K562 (cell line): ENCODE measurements around the gene POLR2H. TPM values are rescaled to one million over a fixed set of nuclear protein-coding genes. Genes with fewer than 3 reads are reported as not detected.

Experiments used
- ATAC-seq: fragments of 200-7000 bp; cut with Tn5 transposase; 3 replicates; pipeline ENCODE4 v1.9.1; 2020; ENCODE audit warnings: moderate library complexity
- BruUV-seq: library from RNA; stranded (reverse); fragments of 400-500 nt; replicated peaks from 2 replicates; lab custom pipeline; 2021; lab: Mats Ljungman, UMichigan
- CTCF ChIA-PET: fragments of 300-600 bp; formaldehyde crosslinking; extraction: SDS; loops from one replicate; lab custom pipeline; 2021; ENCODE audit warnings: low intra/inter-chr PET ratio; lab: Yijun Ruan, JAX
- POLR2A ChIA-PET: fragments of 300-600, 350-650 bp; sonication (Branson Sonifier 250); formaldehyde crosslinking; extraction: SDS; loops from one replicate; lab custom pipeline; 2021; ENCODE audit warnings: antibody characterized with exemption, inconsistent platforms; lab: Yijun Ruan, JAX
- DNase-seq, 4 experiments: peaks; one replicate each; pipeline versions ENCODE4 v3.0.0 to v3.0.0-alpha.2; 2011 to 2018; ENCODE audit warnings: low spot score in 3 of 4, mixed read lengths in 3 of 4; ENCODE audit errors: extremely low read depth in 1 of 4
- FAIRE-seq: peaks from 2 replicates; lab custom pipeline; 2011; peaks lifted over from hg19 to GRCh38; lab: Jason Lieb, UNC
- H2AFZ ChIP-seq: 2 replicates; pipeline ENCODE4 v1.6.0; 2011; ENCODE audit warnings: low read depth, low read length, control low read depth, inconsistent platforms
- H3K27ac ChIP-seq: fragments of 200-600 bp; 3 replicates; pipeline ENCODE4 v1.8.0; 2011; ENCODE audit warnings: low read depth, mild to moderate bottlenecking, control low read depth, inconsistent platforms, low read length, moderate library complexity, mixed read lengths; ENCODE audit errors: extremely low read depth
- H3K27me3 ChIP-seq, 2 experiments: fragments of 300-600 bp in 1 of 2; 2 replicates in 1 of 2; 3 replicates in 1 of 2; pipeline versions ENCODE4 v1.6.0 to v1.8.0; 2011; ENCODE audit warnings: inconsistent platforms in 2 of 2, low read length in 2 of 2, mild to moderate bottlenecking in 1 of 2, mixed read lengths in 1 of 2, moderate library complexity in 1 of 2; ENCODE audit not compliant: control insufficient read depth in 2 of 2, insufficient read depth in 2 of 2
- H3K36me3 ChIP-seq: fragments of 300-600 bp; 3 replicates; pipeline ENCODE4 v1.8.0; 2011; ENCODE audit warnings: mild to moderate bottlenecking, low read length, inconsistent platforms; ENCODE audit not compliant: control insufficient read depth, insufficient read depth
- H3K4me1 ChIP-seq, 2 experiments: fragments of 200-600 bp in 1 of 2; replicated peaks in 1 of 2; 2 replicates in 1 of 2; 3 replicates in 1 of 2; pipeline versions ENCODE4 v1.5.1 to v1.8.0; 2011; ENCODE audit warnings: inconsistent platforms in 2 of 2, low read length in 2 of 2, mild to moderate bottlenecking in 1 of 2, mixed read lengths in 1 of 2, moderate library complexity in 1 of 2; ENCODE audit not compliant: control insufficient read depth in 2 of 2, insufficient read depth in 2 of 2
- H3K4me2 ChIP-seq: 2 replicates; pipeline ENCODE4 v1.6.1; 2011; ENCODE audit warnings: low read length, control low read depth, inconsistent platforms, mixed read lengths; ENCODE audit not compliant: insufficient read depth
- H3K4me3 ChIP-seq: fragments of 200-600 bp; sonication (generic), shearing (Covaris generic); 2 replicates; pipeline ENCODE4 v1.5.1; 2016; ENCODE audit warnings: control low read depth, inconsistent platforms
- H3K79me2 ChIP-seq: fragments of 200-600 bp; 3 replicates; pipeline ENCODE4 v1.8.0; 2011; ENCODE audit warnings: low read length, inconsistent platforms; ENCODE audit not compliant: control insufficient read depth, insufficient read depth
- H3K9ac ChIP-seq, 2 experiments: 2 replicates each; pipeline versions ENCODE4 v1.6.0 to v1.6.1; 2011; ENCODE audit warnings: low read depth in 2 of 2, low read length in 2 of 2, control low read depth in 1 of 2, inconsistent platforms in 1 of 2, mild to moderate bottlenecking in 1 of 2, mixed read lengths in 1 of 2; ENCODE audit not compliant: insufficient read depth in 1 of 2
- H3K9me1 ChIP-seq: one replicate; pipeline ENCODE4 v1.6.0; 2011; ENCODE audit warnings: inconsistent platforms, mild to moderate bottlenecking, low read length, moderate library complexity; ENCODE audit not compliant: control insufficient read depth, insufficient read depth
- H3K9me3 ChIP-seq: replicated peaks from 2 replicates; pipeline ENCODE4 v1.5.1; 2011; ENCODE audit warnings: low read depth, low read length, inconsistent platforms; ENCODE audit not compliant: control insufficient read depth, insufficient read depth
- H4K20me1 ChIP-seq: replicated peaks from 2 replicates; pipeline ENCODE4 v1.6.1; 2011; ENCODE audit warnings: low read length, inconsistent platforms, mixed read lengths; ENCODE audit not compliant: control insufficient read depth, insufficient read depth
- CBX1 ChIP-seq: sonication (generic); IDR thresholded peaks from 2 replicates; pipeline ENCODE4 v1.6.1; 2016; ENCODE audit warnings: antibody characterized with exemption, low read depth, mild to moderate bottlenecking
- MAFK ChIP-seq: IDR thresholded peaks from 2 replicates; pipeline ENCODE4 v1.6.1; 2011; ENCODE audit warnings: low read length, improper control_type of control experiment
- ZNF407 ChIP-seq: fragments of 450-650 bp; IDR thresholded peaks from 2 replicates; pipeline ENCODE4 v1.6.1; 2016; ENCODE audit warnings: low read depth
- WGBS: fragments of 100-300 bp; shearing (Covaris generic); methylation state at CpG from one replicate; pipeline ENCODE4 v1.1.6; 2016; ENCODE audit warnings: low coverage, mixed read lengths; ENCODE audit not compliant: insufficient coverage; ENCODE audit errors: missing lambda C conversion rate; 5-methylcytosine and 5-hydroxymethylcytosine counted together
- in situ Hi-C: fragments of 300-500 bp; cut with MboI; formaldehyde crosslinking; loops from 4 replicates; pipeline ENCODE4 v1.15.0; 2018; ENCODE audit warnings: inconsistent platforms, mixed read lengths
- intact Hi-C: fragments of 100-400 bp; cut with micrococcal nuclease; formaldehyde crosslinking; loops from 2 replicates; pipeline ENCODE4 v1.14.2; 2022
- polyA plus RNA-seq, 8 experiments: library from polyadenylated mRNA; depleted of rRNA in 4 of 8; stranded (reverse) in 5 of 8; unstranded in 3 of 8; fragments of >200 nt; fragmentation: Nextera tagmentation in 2 of 8; fragmentation: Illumina TruSeq in 1 of 8; extraction: Ambion mirVana in 2 of 8; extraction: Trizol in 1 of 8; gene quantifications; 2 replicates each; pipeline versions ENCODE4 v1.2.1 to v1.2.3, GENCODE V29; 2011 to 2014; ENCODE audit warnings: inconsistent platforms in 1 of 8, missing spikeins in 1 of 8
- total RNA-seq, 7 experiments: library from RNA; depleted of rRNA in 6 of 7; stranded (reverse); fragments of >200 nt in 6 of 7; fragmentation: Illumina TruSeq in 2 of 7; extraction: Trizol in 2 of 7; gene quantifications; 2 replicates each; pipeline versions ENCODE4 v1.2.1 to v1.2.3, GENCODE V29; 2011 to 2021; ENCODE audit warnings: low replicate concordance in 1 of 7
- TF ChIP-seq, protein P1 (sequence below): sonication (generic); formaldehyde crosslinking; IDR thresholded peaks from 2 replicates; pipeline ENCODE4 v1.9.0; 2022; ENCODE audit warnings: mild to moderate bottlenecking, missing genetic modification reagents
- TF ChIP-seq, protein P2 (sequence below): conservative IDR thresholded peaks from 2 replicates; pipeline ENCODE4 v1.6.1; 2011; ENCODE audit warnings: low read depth, mild to moderate bottlenecking, low read length; ENCODE audit not compliant: control insufficient read depth

The POLR2H gene
- total and polyA plus RNA-seq, 9 of the 15 experiments (the other 6 are each of a cell fraction or from before 2014, with no cell fraction given) = 128 to 512 (median 220) TPM

GRCh38 chr3:184315543-184315867, 46.0 kb upstream of the POLR2H start:
- peaks cover 52% of the 10 kb centered on the region for H3K36me3 ChIP-seq
- DNase-seq = peak in 3 of 4 experiments; percentile 12 to 46 (median 41)

More at GRCh38 chr3:184315543-184315867, 46.0 kb upstream of the POLR2H start:
- H3K4me3 ChIP-seq = peak overlapping the region; percentile 100
- in situ Hi-C loops (no loop called here), intact Hi-C loops (loop anchor here (2.0 kb wide), 1 partner anchor 17 kb away; the partner anchor contains the start of gene PSMD2)
- peaks cover 61% of the 10 kb centered on the region for H3K79me2 ChIP-seq
- ATAC-seq (peak; percentile 8), FAIRE-seq (no peak)
- peak overlapping the region; percentile 94 for H3K27ac ChIP-seq
- peaks cover 13% of the 10 kb centered on the region for H3K9me1 ChIP-seq
- no peak overlapping the region for H2AFZ ChIP-seq
- H3K9ac ChIP-seq = peak overlapping the region; percentile 99 to 100
- peak overlapping the region; percentile 99 for H3K4me2 ChIP-seq
- BruUV-seq = no TSS peak
- WGBS = 0% methylated on average over 3 of the region's 6 CpGs
- peaks cover 13 to 39% of the 10 kb centered on the region in 2 experiments; a peak in 4 of 5 replicates for H3K4me1 ChIP-seq
- H3K9me3 ChIP-seq = no peaks in the 10 kb centered on the region
- no peaks in the 10 kb centered on the region for H3K27me3 ChIP-seq
- TF ChIP-seq ZNF407 = peak; percentile 52; the same call in 1 of the 2 replicates
- TF ChIP-seq, protein P1, sequence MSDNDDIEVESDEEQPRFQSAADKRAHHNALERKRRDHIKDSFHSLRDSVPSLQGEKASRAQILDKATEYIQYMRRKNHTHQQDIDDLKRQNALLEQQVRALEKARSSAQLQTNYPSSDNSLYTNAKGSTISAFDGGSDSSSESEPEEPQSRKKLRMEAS (CRISPR knock-in tag) = 0 out of 2 replicates have a peak, but pooled peaks have one; percentile 1
- no peak for TF ChIP-seq CBX1
- TF ChIP-seq MAFK = no peak
- TF ChIP-seq, protein P2, sequence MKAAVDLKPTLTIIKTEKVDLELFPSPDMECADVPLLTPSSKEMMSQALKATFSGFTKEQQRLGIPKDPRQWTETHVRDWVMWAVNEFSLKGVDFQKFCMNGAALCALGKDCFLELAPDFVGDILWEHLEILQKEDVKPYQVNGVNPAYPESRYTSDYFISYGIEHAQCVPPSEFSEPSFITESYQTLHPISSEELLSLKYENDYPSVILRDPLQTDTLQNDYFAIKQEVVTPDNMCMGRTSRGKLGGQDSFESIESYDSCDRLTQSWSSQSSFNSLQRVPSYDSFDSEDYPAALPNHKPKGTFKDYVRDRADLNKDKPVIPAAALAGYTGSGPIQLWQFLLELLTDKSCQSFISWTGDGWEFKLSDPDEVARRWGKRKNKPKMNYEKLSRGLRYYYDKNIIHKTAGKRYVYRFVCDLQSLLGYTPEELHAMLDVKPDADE = 0 out of 2 replicates have a peak, but pooled peaks have one; percentile 9
- ChIA-PET POLR2A (interaction anchor here (0.6 to 2.3 kb wide), 9 partner anchors 11 to 103 kb away, joined by 3 to 24 read pairs (median 5); partner anchors contain the start of gene PSMD2), CTCF (no interaction called here)
- peaks cover 41% of the 10 kb centered on the region for H4K20me1 ChIP-seq
